Panc1 (cell line): ENCODE measurements around the gene FGD3. TPM values are rescaled to one million over a fixed set of nuclear protein-coding genes. Genes with fewer than 3 reads are reported as not detected.

Experiments
- ATAC-seq: fragments of 200-7000 bp; cut with Tn5 transposase; 2 replicates; pipeline ENCODE4 v1.9.1; 2020; ENCODE audit warnings: mild to moderate bottlenecking, moderate library complexity
- BruUV-seq: library from RNA; stranded (reverse); fragments of 400-500 nt; replicated peaks from 2 replicates; lab custom pipeline; 2021; lab: Mats Ljungman, UMichigan
- CTCF ChIA-PET: fragments of 300-600 bp; sonication (Branson Sonifier 250); formaldehyde crosslinking; loops from one replicate; lab custom pipeline; 2022; ENCODE audit warnings: antibody characterized with exemption; lab: Charles Lee
- POLR2A ChIA-PET: fragments of 300-600 bp; sonication (Branson Sonifier 250); formaldehyde crosslinking; loops from one replicate; lab custom pipeline; 2022; ENCODE audit warnings: antibody characterized with exemption; lab: Charles Lee
- DNase-seq: peaks from one replicate; pipeline ENCODE4 v3.0.0-alpha.2; 2010; ENCODE audit warnings: low read depth, low spot score
- H3K27ac ChIP-seq: 2 replicates; pipeline ENCODE4 v1.5.1; 2011; ENCODE audit warnings: mild to moderate bottlenecking, low read length, inconsistent platforms
- H3K27me3 ChIP-seq: fragments of 200-500 bp; sonication (Bioruptor generic); 2 replicates; pipeline ENCODE4 v1.6.0; 2014; ENCODE audit warnings: low read length, inconsistent platforms; ENCODE audit not compliant: control insufficient read depth, insufficient read depth
- H3K36me3 ChIP-seq: fragments of 200-500 bp; sonication (Bioruptor generic); 2 replicates; pipeline ENCODE4 v1.5.1; 2014; ENCODE audit warnings: inconsistent platforms, mild to moderate bottlenecking, low read length, moderate library complexity; ENCODE audit not compliant: control insufficient read depth, insufficient read depth
- H3K4me1 ChIP-seq: 2 replicates; pipeline ENCODE4 v1.5.1; 2011; ENCODE audit warnings: inconsistent platforms, mild to moderate bottlenecking, low read length, moderate library complexity; ENCODE audit not compliant: control insufficient read depth, insufficient read depth
- H3K4me3 ChIP-seq, 2 experiments: 2 replicates each; pipeline ENCODE4 v1.5.1; 2011 to 2012; ENCODE audit warnings: low read depth in 2 of 2, low read length in 2 of 2, mild to moderate bottlenecking in 2 of 2, inconsistent platforms in 1 of 2, moderate library complexity in 1 of 2
- H3K9me3 ChIP-seq: fragments of 200-500 bp; sonication (Bioruptor generic); 2 replicates; pipeline ENCODE4 v1.5.1; 2014; ENCODE audit warnings: low read depth, mild to moderate bottlenecking, inconsistent platforms, low read length, moderate library complexity; ENCODE audit not compliant: control insufficient read depth, insufficient read depth
- POLR2AphosphoS5 ChIP-seq: IDR thresholded peaks from 2 replicates; pipeline ENCODE4 v1.6.1; 2012; ENCODE audit warnings: mild to moderate bottlenecking, low read depth, low read length, moderate library complexity
- SIN3A ChIP-seq: IDR thresholded peaks from 2 replicates; pipeline ENCODE4 v1.6.1; 2012; ENCODE audit warnings: low read depth, mild to moderate bottlenecking, low read length, moderate library complexity, borderline replicate concordance; ENCODE audit not compliant: insufficient read depth
- TCF7L2 ChIP-seq: IDR thresholded peaks from 2 replicates; pipeline ENCODE4 v1.6.1; 2011; ENCODE audit warnings: mild to moderate bottlenecking, low read depth, low read length, inconsistent platforms
- in situ Hi-C: cut with HindIII; loops from 2 replicates; pipeline ENCODE4 v1.10.0; 2016; ENCODE audit warnings: low sequenced_read_pairs, low pct_unique_long_range_greater_than_20kb
- intact Hi-C: fragments of 100-400 bp; cut with micrococcal nuclease; formaldehyde crosslinking; loops from one replicate; pipeline ENCODE4 v1.10.0; 2022; ENCODE audit not compliant: unreplicated experiment
- total RNA-seq: library from RNA; stranded (reverse); gene quantifications from one replicate; pipeline ENCODE4 v1.2.1, GENCODE V29; 2021; ENCODE audit not compliant: unreplicated experiment
- TF ChIP-seq, protein P1 (sequence below), 2 experiments: IDR thresholded peaks; 2 replicates each; pipeline ENCODE4 v1.6.1; 2011 to 2012; ENCODE audit warnings: low read depth in 2 of 2, control low read depth in 1 of 2, low read length in 1 of 2, mild to moderate bottlenecking in 1 of 2, moderate library complexity in 1 of 2; ENCODE audit not compliant: insufficient read depth in 1 of 2
- TF ChIP-seq, protein P2 (sequence below): fragments of 450-650 bp; IDR thresholded peaks from 2 replicates; pipeline ENCODE4 v1.5.1; 2017; ENCODE audit warnings: mild to moderate bottlenecking

The FGD3 gene
- total RNA-seq, 1 experiment from 2014 or later, result 0.80 TPM

DNA sequence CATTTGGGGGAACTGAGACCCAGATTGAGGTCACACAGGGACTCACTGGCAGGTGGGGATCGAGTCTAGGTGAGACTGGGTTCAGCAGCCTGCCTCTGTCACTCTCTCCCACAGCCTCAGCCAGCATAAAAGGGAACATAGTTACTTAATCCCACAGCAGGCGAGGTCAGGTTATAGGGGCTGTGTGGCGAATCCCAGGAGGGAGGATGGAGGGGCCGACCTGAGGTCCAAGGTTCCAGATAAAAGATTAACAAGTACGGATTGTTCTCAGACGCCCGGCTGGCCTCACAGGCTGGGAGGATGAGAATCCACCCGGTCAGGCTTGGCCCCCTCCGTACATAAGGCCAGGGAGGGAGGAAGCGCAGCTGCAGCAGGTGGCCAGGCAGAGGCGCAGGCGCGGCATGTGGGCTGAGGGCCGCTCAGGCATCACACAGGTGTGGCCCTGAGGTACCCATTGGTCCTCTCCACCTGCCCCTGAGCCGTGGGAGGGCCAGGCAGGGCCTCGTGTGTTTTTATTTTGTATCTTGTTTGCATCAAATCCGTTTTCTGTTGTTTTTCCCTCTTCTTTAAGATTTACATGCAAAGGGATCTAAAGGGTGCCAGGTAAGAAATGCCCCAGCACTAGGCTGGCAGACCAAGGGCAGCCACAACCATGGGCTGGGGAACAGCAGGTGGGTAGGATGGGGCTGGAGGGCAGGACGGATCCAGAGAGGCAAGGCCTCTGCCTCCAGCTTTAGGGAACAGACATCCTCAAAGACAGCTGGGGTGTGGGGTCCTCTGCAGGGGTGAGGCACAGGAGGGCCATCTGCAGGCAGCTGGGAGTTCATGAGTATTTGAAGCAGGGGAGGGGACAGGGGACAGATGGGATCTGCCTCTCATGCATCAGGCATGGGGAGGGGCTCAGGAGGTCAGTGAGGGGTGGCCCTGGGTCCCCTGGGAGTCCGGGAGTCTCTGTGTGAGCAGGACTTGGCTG is 114.8 kb downstream of the FGD3 start:
- DNase-seq (no peak), ATAC-seq (no peak)
- H3K9me3 ChIP-seq, result no peaks in the 10 kb centered on the region
- ChIA-PET CTCF (no interaction called here), POLR2A (no interaction called here)
- H3K36me3 ChIP-seq, result no peaks in the 10 kb centered on the region
- in situ Hi-C loops (no loop called here), intact Hi-C loops (no loop called here)
- H3K27ac ChIP-seq, result no peak overlapping the region
- no peak for TF ChIP-seq TCF7L2
- TF ChIP-seq POLR2AphosphoS5, result no peak
- TF ChIP-seq SIN3A, result no peak
- TF ChIP-seq, protein P1, sequence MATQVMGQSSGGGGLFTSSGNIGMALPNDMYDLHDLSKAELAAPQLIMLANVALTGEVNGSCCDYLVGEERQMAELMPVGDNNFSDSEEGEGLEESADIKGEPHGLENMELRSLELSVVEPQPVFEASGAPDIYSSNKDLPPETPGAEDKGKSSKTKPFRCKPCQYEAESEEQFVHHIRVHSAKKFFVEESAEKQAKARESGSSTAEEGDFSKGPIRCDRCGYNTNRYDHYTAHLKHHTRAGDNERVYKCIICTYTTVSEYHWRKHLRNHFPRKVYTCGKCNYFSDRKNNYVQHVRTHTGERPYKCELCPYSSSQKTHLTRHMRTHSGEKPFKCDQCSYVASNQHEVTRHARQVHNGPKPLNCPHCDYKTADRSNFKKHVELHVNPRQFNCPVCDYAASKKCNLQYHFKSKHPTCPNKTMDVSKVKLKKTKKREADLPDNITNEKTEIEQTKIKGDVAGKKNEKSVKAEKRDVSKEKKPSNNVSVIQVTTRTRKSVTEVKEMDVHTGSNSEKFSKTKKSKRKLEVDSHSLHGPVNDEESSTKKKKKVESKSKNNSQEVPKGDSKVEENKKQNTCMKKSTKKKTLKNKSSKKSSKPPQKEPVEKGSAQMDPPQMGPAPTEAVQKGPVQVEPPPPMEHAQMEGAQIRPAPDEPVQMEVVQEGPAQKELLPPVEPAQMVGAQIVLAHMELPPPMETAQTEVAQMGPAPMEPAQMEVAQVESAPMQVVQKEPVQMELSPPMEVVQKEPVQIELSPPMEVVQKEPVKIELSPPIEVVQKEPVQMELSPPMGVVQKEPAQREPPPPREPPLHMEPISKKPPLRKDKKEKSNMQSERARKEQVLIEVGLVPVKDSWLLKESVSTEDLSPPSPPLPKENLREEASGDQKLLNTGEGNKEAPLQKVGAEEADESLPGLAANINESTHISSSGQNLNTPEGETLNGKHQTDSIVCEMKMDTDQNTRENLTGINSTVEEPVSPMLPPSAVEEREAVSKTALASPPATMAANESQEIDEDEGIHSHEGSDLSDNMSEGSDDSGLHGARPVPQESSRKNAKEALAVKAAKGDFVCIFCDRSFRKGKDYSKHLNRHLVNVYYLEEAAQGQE (IDR thresholded peaks at IDR 0.05; ENCODE audit: insufficient read depth in 1 of 2, low read depth in 2 of 2, low read length in 1 of 2), result no peak
- TF ChIP-seq, protein P2, sequence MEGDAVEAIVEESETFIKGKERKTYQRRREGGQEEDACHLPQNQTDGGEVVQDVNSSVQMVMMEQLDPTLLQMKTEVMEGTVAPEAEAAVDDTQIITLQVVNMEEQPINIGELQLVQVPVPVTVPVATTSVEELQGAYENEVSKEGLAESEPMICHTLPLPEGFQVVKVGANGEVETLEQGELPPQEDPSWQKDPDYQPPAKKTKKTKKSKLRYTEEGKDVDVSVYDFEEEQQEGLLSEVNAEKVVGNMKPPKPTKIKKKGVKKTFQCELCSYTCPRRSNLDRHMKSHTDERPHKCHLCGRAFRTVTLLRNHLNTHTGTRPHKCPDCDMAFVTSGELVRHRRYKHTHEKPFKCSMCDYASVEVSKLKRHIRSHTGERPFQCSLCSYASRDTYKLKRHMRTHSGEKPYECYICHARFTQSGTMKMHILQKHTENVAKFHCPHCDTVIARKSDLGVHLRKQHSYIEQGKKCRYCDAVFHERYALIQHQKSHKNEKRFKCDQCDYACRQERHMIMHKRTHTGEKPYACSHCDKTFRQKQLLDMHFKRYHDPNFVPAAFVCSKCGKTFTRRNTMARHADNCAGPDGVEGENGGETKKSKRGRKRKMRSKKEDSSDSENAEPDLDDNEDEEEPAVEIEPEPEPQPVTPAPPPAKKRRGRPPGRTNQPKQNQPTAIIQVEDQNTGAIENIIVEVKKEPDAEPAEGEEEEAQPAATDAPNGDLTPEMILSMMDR, result no peak
- H3K4me1 ChIP-seq, result peaks cover 19% of the 10 kb centered on the region
- BruUV-seq, result no TSS peak
- no peak overlapping the region for H3K4me3 ChIP-seq
- no peaks in the 10 kb centered on the region for H3K27me3 ChIP-seq

DNA sequence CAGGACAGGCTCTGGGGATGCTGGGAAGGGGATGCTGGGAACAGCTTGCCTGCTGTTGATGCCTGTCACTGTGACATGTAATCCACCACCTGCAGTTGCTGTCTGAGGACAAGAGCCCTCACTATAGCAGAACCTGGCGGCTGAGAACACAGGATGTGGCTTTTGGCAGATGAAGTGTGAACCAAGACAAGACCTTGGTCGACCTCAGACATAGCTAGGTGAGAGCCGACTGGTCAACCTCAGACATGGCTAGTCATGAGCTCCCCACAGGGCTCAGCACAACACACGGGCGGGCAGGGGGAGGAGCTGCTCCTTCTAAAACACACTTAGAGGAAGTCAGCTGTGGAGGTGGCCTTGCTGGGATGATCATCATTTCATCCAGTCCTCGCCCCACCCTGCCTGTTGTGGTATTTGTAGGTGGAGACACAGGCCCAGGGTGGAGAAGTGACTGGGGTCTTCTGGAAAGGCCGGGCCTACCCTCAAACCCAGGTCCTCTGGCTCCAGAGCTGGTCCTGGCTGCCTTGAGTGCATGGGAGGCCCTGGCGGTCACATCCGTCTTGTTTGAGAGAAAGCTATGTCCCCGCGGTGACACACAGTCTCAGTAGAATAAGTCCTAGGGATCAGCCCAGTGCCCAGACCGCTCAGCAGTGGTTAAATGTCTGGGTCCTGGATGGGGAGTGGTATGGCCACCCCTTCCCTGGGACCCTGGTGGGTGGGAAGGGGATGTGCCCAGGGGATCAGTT is 117.2 kb downstream of the FGD3 start:
- Histone ChIP-seq H3K27me3 (no peaks in the 10 kb centered on the region), H3K9me3 (no peaks in the 10 kb centered on the region), H3K27ac (no peak overlapping the region), H3K36me3 (no peaks in the 10 kb centered on the region), H3K4me1 (peaks cover 19% of the 10 kb centered on the region), H3K4me3 (no peak overlapping the region)
- ChIA-PET POLR2A (no interaction called here), CTCF (interaction anchor here (0.6 kb wide), 1 partner anchor 44 kb away, joined by 4 read pairs; no protein-coding TSS in a partner anchor)
- BruUV-seq, result no TSS peak
- in situ Hi-C loops (no loop called here), intact Hi-C loops (no loop called here)
- DNase-seq (no peak), ATAC-seq (no peak)
- TF ChIP-seq, protein P1 (IDR thresholded peaks at IDR 0.05; ENCODE audit: insufficient read depth in 1 of 2, low read depth in 2 of 2, low read length in 1 of 2), result no peak
- TF ChIP-seq SIN3A, result no peak
- TF ChIP-seq POLR2AphosphoS5, result no peak
- TF ChIP-seq, protein P2, result no peak
- no peak for TF ChIP-seq TCF7L2
